Liver (tissue), 9 donors: Measurements from ENCODE around the gene PROB1. TPM values are rescaled to one million over a fixed set of nuclear protein-coding genes. Genes with fewer than 3 reads are reported as not detected.
"Not testable (repeated sequence)": the region's sequence is repeated elsewhere in the genome, so short reads cannot be mapped to it uniquely, and the experiment has no call there.

Source experiments
- DNase-seq: peaks from one replicate; pipeline ENCODE4 v3.0.0-alpha.2; 2017; ENCODE audit warnings: low spot score
- H3K27ac ChIP-seq, 2 donors: one replicate each; pipeline ENCODE4 v1.7.0; 2013; ENCODE audit warnings: inconsistent platforms in 2 of 2, low read length in 2 of 2, control low read depth in 1 of 2, low read depth in 1 of 2, mild to moderate bottlenecking in 1 of 2
- H3K27me3 ChIP-seq, 4 donors: one replicate each; pipeline versions ENCODE4 v1.6.1 to v1.7.0; 2013; ENCODE audit warnings: low read length in 3 of 4, inconsistent platforms in 1 of 4, mild to moderate bottlenecking in 1 of 4, moderate library complexity in 1 of 4; ENCODE audit not compliant: control insufficient read depth in 4 of 4, insufficient read depth in 4 of 4
- H3K36me3 ChIP-seq, 4 donors: one replicate each; pipeline versions ENCODE4 v1.6.1 to v1.7.0; 2013; ENCODE audit warnings: low read length in 3 of 4, mild to moderate bottlenecking in 3 of 4, low read depth in 1 of 4, moderate library complexity in 1 of 4; ENCODE audit not compliant: control insufficient read depth in 4 of 4, insufficient read depth in 3 of 4
- H3K4me1 ChIP-seq, 4 donors: one replicate each; pipeline versions ENCODE4 v1.6.1 to v1.7.0; 2013; ENCODE audit warnings: low read length in 3 of 4, mild to moderate bottlenecking in 3 of 4, moderate library complexity in 1 of 4; ENCODE audit not compliant: control insufficient read depth in 4 of 4, insufficient read depth in 4 of 4
- H3K4me3 ChIP-seq, 3 donors: one replicate each; pipeline versions ENCODE4 v1.6.1 to v1.7.0; 2013; ENCODE audit warnings: low read length in 3 of 3, control low read depth in 1 of 3, low read depth in 1 of 3, mild to moderate bottlenecking in 1 of 3
- H3K9ac ChIP-seq, 2 donors: one replicate each; pipeline ENCODE4 v1.7.0; 2013; ENCODE audit warnings: low read length in 2 of 2, mild to moderate bottlenecking in 2 of 2, moderate library complexity in 2 of 2, control low read depth in 1 of 2, low read depth in 1 of 2
- H3K9me3 ChIP-seq, 4 donors: one replicate each; pipeline versions ENCODE4 v1.6.1 to v1.7.0; 2013; ENCODE audit warnings: low read length in 3 of 4; ENCODE audit not compliant: control insufficient read depth in 4 of 4
- ATF3 ChIP-seq: IDR thresholded peaks from 2 replicates; pipeline ENCODE4 v1.6.1; 2016; ENCODE audit warnings: antibody characterized with exemption
- FOXA1 ChIP-seq: IDR thresholded peaks from 2 replicates; pipeline ENCODE4 v1.6.1; 2016; ENCODE audit warnings: antibody characterized with exemption
- GABPA ChIP-seq, 2 donors: IDR thresholded peaks in 1 of 2; conservative IDR thresholded peaks in 1 of 2; 2 replicates each; pipeline ENCODE4 v1.6.1; 2016; ENCODE audit warnings: antibody characterized with exemption in 2 of 2, mild to moderate bottlenecking in 1 of 2, moderate library complexity in 1 of 2
- HNF4G ChIP-seq: IDR thresholded peaks from 2 replicates; pipeline ENCODE4 v1.6.1; 2016; ENCODE audit warnings: antibody characterized with exemption
- SP1 ChIP-seq: IDR thresholded peaks from 2 replicates; pipeline ENCODE4 v1.6.1; 2018; ENCODE audit warnings: antibody characterized with exemption, mild to moderate bottlenecking
- TAF1 ChIP-seq: conservative IDR thresholded peaks from 2 replicates; pipeline ENCODE4 v1.6.1; 2016; ENCODE audit warnings: antibody characterized with exemption, mild to moderate bottlenecking
- YY1 ChIP-seq: IDR thresholded peaks from 2 replicates; pipeline ENCODE4 v1.6.1; 2016; ENCODE audit warnings: antibody characterized with exemption, mild to moderate bottlenecking
- WGBS: extraction: QIAGEN DNeasy Blood & Tissue Kit; methylation state at CpG from one replicate; pipeline ENCODE4 v1.1.7; 2013; 5-methylcytosine and 5-hydroxymethylcytosine counted together
- polyA plus RNA-seq, 2 donors: library from polyadenylated mRNA; stranded (reverse) in 1 of 2; unstranded in 1 of 2; fragments of 200-250 nt in 1 of 2; fragments of >200 nt in 1 of 2; fragmentation: Nextera tagmentation in 1 of 2; extraction: Ambion mirVana in 1 of 2; gene quantifications; one replicate each; pipeline versions ENCODE4 v1.2.1 to v1.2.3, GENCODE V29; 2013 to 2015
- total RNA-seq, 2 donors: library from RNA; depleted of rRNA; stranded (reverse); fragments of >200 nt; gene quantifications; one replicate each; pipeline ENCODE4 v1.2.3, GENCODE V29; 2014
- TF ChIP-seq, protein P1 (sequence below): fragments of 150-350 bp; IDR thresholded peaks from 2 replicates; pipeline ENCODE4 v1.5.1; 2017; ENCODE audit warnings: improper control_type of control experiment, low read depth, low read length; ENCODE audit not compliant: missing input control
- TF ChIP-seq, protein P2 (sequence below): IDR thresholded peaks from 2 replicates; pipeline ENCODE4 v1.6.1; 2016; ENCODE audit warnings: antibody characterized with exemption
- TF ChIP-seq, protein P3 (sequence below): IDR thresholded peaks from 2 replicates; pipeline ENCODE4 v1.6.1; 2016; ENCODE audit warnings: antibody characterized with exemption, mild to moderate bottlenecking
- TF ChIP-seq, protein P4 (sequence below): IDR thresholded peaks from 2 replicates; pipeline ENCODE4 v1.6.1; 2016; ENCODE audit warnings: antibody characterized with exemption
- donor health status: healthy.
- donor health status: healthy.
- donor health status: healthy.
- donor health status: healthy.
- donor health status: healthy.

PROB1 gene
- total and polyA plus RNA-seq, 4 donors = 0.04 to 0.67 (median 0.34) TPM

GRCh38 chr5:139410121-139410992, 15.5 kb upstream of the PROB1 start (continued):
- TF ChIP-seq, protein P1, sequence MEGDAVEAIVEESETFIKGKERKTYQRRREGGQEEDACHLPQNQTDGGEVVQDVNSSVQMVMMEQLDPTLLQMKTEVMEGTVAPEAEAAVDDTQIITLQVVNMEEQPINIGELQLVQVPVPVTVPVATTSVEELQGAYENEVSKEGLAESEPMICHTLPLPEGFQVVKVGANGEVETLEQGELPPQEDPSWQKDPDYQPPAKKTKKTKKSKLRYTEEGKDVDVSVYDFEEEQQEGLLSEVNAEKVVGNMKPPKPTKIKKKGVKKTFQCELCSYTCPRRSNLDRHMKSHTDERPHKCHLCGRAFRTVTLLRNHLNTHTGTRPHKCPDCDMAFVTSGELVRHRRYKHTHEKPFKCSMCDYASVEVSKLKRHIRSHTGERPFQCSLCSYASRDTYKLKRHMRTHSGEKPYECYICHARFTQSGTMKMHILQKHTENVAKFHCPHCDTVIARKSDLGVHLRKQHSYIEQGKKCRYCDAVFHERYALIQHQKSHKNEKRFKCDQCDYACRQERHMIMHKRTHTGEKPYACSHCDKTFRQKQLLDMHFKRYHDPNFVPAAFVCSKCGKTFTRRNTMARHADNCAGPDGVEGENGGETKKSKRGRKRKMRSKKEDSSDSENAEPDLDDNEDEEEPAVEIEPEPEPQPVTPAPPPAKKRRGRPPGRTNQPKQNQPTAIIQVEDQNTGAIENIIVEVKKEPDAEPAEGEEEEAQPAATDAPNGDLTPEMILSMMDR = no peak

GRCh38 chr5:139409116-139409515, 14.2 kb upstream of the PROB1 start:
- H3K4me3 ChIP-seq, H3K27ac ChIP-seq, H3K4me1 ChIP-seq, H3K27me3 ChIP-seq, H3K9me3 ChIP-seq, H3K36me3 ChIP-seq, DNase-seq, H3K9ac ChIP-seq: not testable (repeated sequence)
- WGBS = 95% methylated on average over 5 of the region's 5 CpGs

DNA sequence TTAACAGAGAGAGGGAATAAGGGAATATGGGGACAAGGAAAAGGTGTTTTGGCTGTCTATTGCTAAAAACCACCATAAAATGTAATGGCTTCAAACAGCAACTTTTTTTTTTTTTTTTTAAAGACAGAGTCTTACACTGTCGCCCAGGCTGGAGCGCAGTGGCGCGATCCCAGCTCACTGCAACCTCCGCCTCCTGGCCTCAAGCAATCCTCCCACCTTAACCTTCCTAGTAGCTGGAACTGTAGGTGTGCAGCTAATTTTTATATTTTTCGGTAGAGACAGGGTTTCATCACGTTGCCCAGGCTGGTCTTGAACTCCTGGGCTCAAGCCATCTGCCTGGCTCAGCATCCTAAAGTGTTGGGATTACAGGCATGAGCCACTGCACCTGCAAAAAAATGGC, 13.3 kb upstream of the PROB1 start:
- Histone ChIP-seq H3K4me1 (peaks cover 0 to 9% (median 7%) of the 10 kb centered on the region in 4 donors), H3K27ac (no peak overlapping the region), H3K9ac (no peak overlapping the region), H3K36me3 (no peaks in the 10 kb centered on the region), H3K4me3 (no peak overlapping the region), H3K27me3 (no peaks in the 10 kb centered on the region), H3K9me3 (no peaks in the 10 kb centered on the region)
- DNase-seq = no peak
- TF ChIP-seq ATF3 = no peak
- TF ChIP-seq FOXA1 = no peak
- no peak for TF ChIP-seq SP1
- no peak for TF ChIP-seq HNF4G
- TF ChIP-seq, protein P2, sequence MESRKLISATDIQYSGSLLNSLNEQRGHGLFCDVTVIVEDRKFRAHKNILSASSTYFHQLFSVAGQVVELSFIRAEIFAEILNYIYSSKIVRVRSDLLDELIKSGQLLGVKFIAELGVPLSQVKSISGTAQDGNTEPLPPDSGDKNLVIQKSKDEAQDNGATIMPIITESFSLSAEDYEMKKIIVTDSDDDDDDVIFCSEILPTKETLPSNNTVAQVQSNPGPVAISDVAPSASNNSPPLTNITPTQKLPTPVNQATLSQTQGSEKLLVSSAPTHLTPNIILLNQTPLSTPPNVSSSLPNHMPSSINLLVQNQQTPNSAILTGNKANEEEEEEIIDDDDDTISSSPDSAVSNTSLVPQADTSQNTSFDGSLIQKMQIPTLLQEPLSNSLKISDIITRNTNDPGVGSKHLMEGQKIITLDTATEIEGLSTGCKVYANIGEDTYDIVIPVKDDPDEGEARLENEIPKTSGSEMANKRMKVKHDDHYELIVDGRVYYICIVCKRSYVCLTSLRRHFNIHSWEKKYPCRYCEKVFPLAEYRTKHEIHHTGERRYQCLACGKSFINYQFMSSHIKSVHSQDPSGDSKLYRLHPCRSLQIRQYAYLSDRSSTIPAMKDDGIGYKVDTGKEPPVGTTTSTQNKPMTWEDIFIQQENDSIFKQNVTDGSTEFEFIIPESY = no peak
- TF ChIP-seq TAF1 = no peak
- no peak for TF ChIP-seq GABPA (IDR thresholded peaks at IDR 0.05 in 1 of 2, conservative IDR thresholded peaks at IDR 0.05 in 1 of 2)
- TF ChIP-seq, protein P3, sequence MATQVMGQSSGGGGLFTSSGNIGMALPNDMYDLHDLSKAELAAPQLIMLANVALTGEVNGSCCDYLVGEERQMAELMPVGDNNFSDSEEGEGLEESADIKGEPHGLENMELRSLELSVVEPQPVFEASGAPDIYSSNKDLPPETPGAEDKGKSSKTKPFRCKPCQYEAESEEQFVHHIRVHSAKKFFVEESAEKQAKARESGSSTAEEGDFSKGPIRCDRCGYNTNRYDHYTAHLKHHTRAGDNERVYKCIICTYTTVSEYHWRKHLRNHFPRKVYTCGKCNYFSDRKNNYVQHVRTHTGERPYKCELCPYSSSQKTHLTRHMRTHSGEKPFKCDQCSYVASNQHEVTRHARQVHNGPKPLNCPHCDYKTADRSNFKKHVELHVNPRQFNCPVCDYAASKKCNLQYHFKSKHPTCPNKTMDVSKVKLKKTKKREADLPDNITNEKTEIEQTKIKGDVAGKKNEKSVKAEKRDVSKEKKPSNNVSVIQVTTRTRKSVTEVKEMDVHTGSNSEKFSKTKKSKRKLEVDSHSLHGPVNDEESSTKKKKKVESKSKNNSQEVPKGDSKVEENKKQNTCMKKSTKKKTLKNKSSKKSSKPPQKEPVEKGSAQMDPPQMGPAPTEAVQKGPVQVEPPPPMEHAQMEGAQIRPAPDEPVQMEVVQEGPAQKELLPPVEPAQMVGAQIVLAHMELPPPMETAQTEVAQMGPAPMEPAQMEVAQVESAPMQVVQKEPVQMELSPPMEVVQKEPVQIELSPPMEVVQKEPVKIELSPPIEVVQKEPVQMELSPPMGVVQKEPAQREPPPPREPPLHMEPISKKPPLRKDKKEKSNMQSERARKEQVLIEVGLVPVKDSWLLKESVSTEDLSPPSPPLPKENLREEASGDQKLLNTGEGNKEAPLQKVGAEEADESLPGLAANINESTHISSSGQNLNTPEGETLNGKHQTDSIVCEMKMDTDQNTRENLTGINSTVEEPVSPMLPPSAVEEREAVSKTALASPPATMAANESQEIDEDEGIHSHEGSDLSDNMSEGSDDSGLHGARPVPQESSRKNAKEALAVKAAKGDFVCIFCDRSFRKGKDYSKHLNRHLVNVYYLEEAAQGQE = no peak
- TF ChIP-seq, protein P4, sequence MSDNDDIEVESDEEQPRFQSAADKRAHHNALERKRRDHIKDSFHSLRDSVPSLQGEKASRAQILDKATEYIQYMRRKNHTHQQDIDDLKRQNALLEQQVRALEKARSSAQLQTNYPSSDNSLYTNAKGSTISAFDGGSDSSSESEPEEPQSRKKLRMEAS = no peak
- TF ChIP-seq YY1 = no peak
- WGBS = 95% methylated on average over 7 of the region's 7 CpGs
